GM12874 (cell line): Measurements from ENCODE around the gene TRMT61B.

Experiments
- TF ChIP-seq, protein P1 (sequence below): IDR thresholded peaks from 2 replicates; pipeline ENCODE4 v1.5.1; 2011; ENCODE audit warnings: low read depth, mild to moderate bottlenecking, control low read depth, low read length, moderate library complexity; ENCODE audit not compliant: insufficient read depth

The TRMT61B gene

DNA sequence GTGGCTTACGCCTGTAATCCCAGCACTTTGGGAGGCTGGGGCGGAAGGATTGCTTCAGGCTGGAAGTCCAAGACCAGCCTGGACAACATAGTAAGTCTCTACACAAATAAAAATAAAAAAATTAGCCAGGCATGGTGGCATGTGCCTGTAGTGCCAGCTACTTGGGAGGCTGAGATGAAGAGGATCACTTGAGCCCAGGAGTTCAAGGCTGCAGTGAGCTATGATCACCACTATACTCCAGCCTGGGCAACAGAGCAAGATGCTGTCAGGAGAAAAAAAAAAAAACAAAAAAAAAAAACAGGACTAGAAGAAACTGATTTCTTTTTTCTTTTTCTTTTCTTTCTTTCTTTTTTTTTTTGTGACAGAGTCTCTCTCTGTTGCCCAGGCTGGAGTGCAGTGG is 45.9 kb downstream of the TRMT61B start:
- TF ChIP-seq, protein P1, sequence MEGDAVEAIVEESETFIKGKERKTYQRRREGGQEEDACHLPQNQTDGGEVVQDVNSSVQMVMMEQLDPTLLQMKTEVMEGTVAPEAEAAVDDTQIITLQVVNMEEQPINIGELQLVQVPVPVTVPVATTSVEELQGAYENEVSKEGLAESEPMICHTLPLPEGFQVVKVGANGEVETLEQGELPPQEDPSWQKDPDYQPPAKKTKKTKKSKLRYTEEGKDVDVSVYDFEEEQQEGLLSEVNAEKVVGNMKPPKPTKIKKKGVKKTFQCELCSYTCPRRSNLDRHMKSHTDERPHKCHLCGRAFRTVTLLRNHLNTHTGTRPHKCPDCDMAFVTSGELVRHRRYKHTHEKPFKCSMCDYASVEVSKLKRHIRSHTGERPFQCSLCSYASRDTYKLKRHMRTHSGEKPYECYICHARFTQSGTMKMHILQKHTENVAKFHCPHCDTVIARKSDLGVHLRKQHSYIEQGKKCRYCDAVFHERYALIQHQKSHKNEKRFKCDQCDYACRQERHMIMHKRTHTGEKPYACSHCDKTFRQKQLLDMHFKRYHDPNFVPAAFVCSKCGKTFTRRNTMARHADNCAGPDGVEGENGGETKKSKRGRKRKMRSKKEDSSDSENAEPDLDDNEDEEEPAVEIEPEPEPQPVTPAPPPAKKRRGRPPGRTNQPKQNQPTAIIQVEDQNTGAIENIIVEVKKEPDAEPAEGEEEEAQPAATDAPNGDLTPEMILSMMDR: no peak

DNA sequence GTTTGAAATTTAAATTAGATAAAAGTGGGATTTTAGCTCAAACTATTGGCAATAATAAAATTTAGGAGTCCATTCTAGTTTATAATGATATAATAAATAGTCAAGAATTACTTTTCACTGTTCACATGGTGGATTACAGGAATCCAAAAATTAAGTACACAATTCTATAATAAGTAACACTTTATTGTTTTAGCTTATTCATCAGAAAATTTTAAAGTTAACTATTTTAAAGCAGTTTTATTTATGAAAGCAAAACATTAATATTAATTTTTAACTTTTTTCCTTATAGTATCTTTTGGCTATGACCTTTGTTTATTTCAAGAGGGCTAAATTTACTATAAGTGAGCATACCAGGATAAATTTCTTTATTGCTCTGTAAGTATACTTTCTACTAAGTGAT is 48.1 kb downstream of the TRMT61B start:
- TF ChIP-seq, protein P1: no peak

DNA sequence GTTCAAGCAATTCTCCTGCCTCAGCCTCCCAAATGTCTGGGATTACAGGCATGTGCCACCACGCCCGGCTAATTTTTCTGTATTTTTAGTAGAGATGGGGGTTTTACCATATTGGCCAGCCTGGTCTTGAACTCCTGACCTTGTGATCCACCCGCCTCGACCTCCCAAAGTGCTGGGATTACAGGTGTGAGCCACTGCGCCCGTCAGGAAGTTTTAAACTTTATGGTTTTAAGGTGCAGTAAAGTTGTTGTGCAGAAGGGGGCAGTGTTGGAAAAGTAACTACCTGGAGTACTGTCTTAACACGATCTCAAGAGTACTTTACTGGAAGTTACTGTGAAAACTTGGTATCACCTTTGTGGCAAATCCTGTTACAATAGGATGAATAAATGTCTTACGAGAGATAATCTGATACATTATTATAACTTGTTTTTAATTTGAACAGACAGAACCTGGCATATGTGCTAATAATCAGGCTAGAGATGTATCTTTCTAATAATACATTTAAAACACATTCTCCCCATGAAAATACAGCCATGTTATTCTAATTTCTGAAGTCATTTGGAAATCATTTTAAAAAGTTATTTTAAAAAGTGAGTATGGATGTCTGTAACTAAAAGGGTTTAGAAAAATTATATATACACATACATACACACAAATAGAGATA is 48.7 kb downstream of the TRMT61B start:
- TF ChIP-seq, protein P1: peak; percentile 58

DNA sequence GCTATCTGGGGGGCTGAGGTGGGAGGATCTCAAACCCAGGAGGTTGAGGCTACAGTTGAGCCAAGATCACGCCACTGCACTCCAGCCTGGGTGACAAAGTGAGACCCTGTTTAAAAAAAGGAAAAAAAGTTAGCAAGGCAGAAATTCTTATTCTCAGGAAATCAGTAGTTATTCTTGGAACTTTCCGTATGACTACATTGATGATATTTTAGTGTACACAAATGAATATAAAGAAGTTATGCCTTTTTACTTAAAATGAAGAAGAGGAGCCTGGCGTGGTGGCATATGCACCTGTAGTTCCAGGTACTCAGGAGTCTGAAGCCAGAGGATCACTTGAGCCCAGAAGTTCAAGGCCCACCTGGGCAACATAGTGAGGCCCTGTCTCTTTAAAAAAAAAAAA is 52.1 kb downstream of the TRMT61B start:
- TF ChIP-seq, protein P1: no peak

DNA sequence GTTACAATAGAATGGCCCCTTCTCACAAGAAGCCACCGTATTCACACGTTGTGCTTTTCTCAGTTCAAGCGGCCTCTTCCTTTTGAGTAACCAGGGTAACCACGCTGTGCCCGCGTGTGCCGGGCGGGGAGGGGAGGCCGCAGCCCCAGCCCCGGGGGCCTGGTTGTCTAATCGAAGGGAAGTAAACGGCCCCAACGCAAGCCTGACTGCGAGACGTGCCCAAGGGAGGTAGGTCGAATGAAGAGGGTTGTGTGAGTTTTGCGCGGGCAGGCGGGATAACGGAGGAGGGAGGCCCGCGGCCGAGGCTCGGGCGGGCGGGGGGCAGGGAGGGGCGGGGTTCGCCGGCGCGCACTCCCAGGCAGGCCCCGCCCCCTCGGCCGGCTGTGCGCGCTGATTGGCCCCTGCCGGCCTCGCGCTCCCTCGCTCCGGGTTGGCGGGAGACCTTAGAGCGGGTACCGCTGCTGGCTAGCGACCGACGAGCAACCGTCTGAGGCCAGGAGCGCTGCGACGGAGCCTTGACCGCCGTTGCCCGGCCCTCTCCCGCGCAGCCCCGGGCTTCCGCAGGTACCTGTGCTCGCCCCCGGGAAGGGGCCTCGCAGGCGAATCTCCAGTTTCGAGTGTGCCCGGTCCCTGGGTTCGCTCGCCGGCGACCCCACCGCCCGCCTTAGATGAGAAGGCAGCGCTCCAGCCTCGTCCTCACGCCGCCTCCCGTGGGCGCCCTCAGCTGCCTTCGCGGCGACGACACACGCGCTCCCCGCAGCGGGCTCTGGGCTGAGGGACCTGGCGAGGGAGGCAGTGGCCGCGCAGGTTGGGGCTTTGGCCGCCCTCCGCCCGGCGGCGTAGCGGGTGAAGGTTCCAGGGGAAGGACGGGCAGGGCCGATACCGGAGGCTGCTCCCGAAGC is 59.5 kb downstream of the TRMT61B start, which contains the start of gene SPDYA:
TSS of gene SPDYA (plus strand) at position 451 of the 902 bp plus-strand sequence. CDS start 5,181 bp downstream, outside the sequence.
- TF ChIP-seq, protein P1: no peak

DNA sequence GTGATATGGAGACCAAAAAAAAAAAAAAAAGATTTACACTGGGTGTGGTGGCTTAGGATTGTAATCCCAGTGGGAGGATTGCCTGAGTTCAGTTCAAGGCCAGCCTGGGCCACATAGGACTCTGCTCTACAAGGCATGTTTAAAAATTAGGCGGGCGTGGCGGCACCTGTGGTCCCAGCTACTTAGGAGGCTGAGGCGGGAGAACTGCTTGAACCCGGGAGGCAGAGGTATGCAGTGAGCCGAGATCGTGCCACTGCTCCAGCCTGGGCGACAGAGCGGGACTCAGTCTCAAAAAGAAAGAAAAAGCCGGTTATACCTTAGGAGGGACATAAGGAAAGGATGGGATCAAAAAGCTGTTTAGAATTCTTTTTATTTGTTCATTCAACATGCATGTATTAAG is 60.2 kb downstream of the TRMT61B start:
- TF ChIP-seq, protein P1: no peak

DNA sequence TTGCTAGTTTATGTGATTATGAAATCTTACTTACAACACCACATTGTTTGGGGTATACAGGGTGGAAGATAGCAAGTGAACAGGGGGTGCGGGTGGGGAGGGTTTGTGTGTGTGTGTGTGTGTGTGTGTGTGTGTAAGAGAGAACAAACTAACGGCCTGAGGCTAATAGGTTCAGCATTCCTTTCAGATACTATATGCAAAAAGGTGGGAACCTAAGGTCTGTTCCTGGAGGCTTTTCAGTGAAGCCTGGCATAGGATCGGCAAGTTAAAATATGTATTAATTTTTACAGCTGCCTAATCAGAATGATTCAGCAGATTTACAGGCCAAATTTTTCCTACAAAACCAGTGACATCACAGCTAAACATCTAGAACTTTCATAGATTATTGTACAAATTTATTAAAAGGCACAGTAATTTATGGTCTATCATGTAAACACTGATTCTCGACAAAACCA is 67.1 kb downstream of the TRMT61B start:
- TF ChIP-seq, protein P1: no peak
